Measurements from ENCODE around the gene SYT6.
"Not testable (repeated sequence)": the region's sequence is repeated elsewhere in the genome, so short reads cannot be mapped to it uniquely, and the experiment has no call there.

Gene SYT6

GRCh38 chr1:114090738-114091505 is 62.7 kb downstream of the SYT6 start:
- DNase-seq: no peak

DNA sequence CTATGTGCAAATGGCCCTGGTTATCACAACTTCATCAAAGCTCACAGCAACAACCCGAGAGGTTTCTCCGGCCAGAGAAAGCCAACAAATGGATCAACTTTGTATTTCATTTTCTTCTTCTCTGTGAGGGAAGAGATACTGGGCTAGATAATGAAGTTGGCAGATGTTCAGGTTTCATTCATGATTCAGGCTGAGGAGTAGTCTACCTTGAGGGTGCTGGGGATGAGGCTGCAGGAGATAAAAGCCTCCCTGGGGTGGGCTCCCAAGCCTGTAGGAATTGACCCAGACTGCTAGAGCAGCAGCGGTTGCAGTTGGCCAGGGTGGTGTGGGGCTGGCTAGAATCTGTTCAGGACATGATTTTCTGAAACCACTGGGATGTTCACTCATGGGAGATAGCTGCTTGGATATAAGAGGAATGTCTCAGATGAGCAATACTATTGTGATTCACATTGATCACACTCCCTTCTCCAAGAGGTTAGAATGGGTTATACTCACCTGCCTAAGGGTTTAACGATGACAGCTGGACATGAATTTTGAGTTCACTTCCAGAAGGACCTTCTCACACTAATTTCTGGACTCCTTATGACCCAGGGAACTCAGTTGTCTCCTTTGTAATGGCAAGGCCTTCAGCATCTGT is 64.0 kb downstream of the SYT6 start:
- DNase-seq: no peak

DNA sequence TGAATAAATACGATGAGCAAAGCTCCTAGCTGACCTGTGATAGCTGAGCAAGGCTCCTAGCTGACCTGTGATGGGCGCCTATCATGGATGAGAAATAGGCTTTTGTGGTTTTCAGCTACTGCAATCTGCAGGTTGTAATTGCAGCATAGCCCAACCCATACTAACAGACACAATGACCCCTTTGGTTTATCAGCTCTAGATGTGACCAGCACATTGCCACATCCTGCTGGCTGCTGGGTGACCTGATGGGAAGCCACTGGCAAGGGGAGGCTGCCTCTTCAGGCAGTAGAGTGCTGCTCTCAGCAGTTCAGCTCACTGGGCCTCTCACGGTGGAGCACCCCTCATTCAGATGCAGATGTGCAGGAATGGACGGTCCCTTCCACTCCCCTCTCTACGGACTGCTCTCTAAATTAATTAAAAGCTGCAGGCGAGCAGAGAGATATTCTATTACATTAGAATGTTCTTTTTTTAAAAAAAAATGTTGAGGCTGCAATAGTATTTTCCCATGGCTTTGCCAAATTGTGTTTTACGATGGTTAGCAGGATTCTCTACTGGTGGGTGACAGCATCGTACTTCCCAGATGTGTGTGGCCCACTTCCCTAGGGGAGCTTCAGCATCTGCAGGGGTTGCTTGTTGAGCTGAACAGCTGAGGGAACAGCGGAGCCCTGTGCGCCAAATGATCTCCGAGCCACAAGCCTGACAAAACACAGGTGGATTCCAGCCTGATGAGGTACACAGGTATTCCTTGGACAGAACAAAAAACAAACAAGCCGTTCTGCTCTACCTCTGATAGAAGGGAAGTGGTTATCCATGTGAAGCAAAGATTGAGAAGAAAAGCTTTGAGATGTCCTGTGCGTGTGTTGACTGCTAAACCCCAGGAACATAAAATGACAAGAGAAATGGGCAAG is 65.0 kb downstream of the SYT6 start:
- DNase-seq: no peak

GRCh38 chr1:114087495-114087894 is 66.2 kb downstream of the SYT6 start:
- no peak for DNase-seq

- DNase-seq: no peak
These were observed 66.9 kb downstream of the SYT6 start for GRCh38 chr1:114086601-114087368.

- no peak for DNase-seq
These were observed 70.6 kb downstream of the SYT6 start for GRCh38 chr1:114082867-114083585.

GRCh38 chr1:114082304-114082630 is 71.4 kb downstream of the SYT6 start:
- no peak for DNase-seq

DNA sequence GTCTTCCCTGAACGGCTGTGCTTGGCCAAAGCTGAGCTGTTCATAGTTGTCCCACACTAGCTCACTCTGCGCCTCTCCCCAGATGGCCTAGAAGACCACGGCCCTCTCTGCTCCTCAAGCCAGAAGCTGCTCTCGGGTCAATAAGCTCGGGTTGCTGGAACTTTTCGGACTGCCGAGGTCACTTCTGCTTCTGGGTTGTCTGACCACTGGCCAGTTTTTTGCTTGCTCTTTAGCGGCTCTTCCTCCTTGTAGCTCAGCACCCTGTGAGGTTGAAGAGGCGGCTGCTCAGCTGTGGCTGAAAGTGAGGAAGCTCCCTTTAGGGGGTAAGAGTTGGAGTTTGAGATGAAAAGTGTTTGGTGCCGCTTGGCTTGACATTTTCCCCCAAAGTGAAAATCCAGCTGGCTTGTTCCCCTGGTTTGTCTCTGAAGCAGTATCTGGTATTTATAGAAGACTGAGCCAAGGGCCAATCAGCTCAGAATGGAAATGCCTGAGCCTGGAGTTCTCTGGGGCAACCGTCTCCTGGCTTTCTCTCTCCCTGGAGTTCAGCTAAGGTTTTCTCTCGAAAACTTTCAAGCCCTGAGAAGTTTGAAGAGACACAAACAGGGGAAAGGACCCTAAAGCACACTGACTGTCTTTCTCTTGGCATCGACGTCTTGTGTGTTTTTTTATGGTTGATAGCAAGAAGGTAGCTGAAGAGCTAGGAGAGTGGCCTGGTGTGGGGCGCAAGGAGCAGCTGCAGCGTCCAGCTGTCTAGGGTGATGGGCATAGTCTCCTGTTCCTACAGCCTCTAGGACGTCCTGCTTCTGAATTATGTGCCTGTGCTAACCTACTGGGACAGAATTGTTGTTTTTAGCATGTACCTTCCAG is 72.0 kb downstream of the SYT6 start:
- no peak for DNase-seq

- DNase-seq: no peak
These were observed 72.9 kb downstream of the SYT6 start for GRCh38 chr1:114080511-114081436.

DNA sequence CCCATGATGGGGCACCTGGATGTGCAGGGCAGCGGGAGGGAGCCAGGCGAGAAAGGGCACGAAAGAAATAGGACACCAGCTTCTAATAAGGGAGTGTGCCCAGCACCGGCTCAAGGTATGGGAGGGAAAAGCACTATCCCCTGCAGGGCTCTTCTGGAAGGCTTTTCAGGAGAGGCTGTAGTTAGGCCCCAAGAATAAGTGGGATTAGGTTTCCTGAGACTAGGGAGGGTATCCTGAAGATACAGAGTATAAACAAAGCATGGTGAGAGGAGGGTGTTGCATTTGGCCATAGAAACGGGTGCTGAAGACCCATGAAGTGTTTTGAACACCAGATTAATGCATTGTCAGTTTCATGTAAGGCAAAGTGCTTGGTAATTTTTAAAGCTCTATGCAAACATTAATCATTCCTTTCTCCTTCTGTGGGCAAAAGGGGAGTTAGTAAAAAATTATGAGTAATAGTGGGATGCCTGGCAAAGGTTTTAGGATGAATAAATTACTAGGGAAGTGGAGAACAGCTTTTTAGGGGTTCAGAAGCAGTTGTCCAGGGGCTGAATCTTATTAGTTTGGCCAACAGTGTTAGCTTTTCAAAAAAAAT is 74.0 kb downstream of the SYT6 start:
- DNase-seq: no peak

GRCh38 chr1:114078116-114078515 is 75.6 kb downstream of the SYT6 start:
- DNase-seq: no peak

DNA sequence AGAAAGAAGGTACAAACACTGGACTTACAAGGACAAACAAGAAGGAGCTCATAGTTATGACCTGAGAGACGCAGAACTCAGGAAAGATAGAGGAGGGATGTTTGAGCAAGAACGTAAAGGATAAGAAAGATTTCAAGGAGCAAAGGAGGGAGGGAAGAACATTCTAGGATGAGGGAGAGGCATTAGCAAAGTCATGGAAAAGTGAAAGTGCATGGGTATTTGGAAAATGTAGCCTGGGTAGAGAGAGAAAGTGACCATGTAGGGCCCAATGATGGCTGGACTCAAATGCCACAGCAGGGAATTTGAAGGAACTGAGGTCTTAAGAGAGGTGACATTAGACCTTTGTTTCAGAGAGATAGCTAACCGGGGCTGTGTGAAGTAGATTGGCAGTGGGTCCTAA is 76.5 kb downstream of the SYT6 start:
- DNase-seq: no peak

GRCh38 chr1:114076308-114076707 is 77.4 kb downstream of the SYT6 start:
- no peak for DNase-seq

DNA sequence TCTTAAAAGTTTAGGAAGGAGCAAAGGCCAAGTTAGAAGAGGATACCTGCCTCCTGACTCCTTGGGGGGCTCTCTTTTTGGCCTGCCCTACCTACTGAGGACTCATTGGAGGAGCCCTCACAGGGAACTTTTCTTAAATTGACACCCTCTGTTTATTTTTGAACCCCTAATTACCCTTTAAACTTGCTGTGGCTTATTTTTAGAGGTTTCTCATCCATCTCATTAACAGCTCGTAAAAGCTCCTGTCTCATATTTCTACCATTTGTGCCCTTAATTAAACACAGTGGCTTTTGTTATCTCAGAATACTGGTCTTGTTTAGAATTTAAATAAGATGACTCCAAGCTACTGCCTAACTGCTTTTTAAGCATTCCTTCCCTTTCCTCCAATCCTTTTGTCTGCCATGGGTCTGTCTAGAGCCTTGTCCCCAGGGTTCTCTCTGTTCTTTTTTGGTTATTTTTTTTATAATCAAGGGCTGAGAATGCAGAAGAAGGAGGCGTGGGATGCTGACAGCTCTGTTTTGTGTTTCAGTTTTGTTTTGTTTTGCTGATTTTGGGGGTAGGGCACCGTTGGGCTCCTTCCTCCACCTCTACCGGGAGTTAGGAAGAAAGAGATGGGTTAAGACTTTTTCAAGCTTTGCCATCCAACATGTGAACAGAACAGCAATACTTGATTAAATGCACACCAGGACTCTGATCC is 78.0 kb downstream of the SYT6 start:
- DNase-seq: no peak

DNA sequence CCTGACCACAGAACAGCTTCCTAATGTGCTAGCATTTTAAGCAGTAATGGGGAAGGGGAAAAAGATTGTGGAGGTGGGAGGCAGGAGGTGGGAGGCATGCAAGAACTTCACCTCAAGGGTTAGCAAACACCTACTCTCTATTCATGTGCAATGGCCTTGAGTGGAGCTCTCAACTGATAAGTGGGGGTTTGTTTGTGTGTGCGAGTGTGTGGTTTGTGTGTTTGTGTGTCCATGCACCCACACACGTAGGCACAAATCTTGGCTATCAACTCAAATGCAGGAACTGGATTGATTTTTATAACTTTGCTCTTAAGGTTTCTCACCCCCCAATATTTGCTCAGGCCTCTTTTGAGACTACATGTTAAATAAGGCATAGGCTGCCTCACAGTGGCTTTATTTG is 78.6 kb downstream of the SYT6 start:
- no peak for DNase-seq

DNA sequence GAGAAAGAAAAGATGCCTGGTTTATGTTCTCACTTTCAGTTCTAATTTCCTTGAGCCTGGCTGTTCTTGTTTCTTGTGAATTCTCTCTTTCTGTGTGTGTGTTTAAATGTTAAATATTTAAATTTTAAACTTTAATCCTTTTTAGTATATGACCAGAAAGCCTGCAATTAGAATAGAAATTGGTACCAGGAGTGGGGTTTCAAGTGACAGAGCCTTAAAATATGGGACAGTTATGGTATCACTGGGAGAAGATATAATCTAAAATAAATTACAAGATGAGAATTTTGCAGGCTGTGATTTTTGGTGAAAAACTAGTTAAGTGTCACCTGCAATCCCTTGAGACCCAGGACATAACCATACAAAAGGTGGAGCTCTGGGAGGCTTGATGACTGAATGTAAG is 81.4 kb downstream of the SYT6 start:
- DNase-seq: no peak

DNA sequence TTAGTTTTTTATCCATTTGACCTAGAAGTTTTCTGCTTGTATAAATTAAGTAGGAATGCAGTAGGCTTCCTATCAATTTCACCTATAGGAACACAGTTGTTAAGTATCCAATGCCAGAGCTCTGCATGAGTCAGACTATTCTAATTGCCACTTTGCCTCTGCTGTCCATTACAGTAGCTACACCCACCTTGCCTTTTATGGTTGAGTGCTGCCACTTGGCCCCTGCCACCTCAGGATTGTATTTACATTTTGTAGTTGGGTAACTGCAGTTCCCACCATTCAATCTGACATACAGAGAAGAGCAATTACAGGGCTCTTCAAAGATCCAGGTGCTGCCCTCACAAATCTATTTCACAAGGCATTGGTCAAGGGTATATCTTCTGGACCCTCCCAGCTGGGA is 83.9 kb downstream of the SYT6 start:
- DNase-seq: not testable (repeated sequence)

DNA sequence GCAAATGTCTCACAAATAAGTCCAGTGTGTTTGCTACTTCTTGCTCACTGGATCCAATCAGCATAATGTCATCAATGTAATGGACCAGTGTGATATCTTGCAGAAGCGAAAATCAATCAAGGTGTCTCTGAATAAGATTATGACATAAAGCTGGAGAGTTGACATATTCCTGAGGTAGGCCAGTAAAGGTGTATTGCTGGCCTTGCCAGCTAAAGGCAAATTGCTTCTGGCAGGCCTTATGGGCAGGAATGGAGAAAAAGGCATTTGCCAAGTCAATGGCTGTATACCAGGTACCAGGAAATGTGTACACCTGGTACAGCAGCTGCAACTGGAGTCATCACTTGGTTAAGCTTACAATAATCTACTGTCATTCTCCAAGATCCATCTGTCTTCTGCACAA is 85.0 kb downstream of the SYT6 start:
- DNase-seq: not testable (repeated sequence)

DNA sequence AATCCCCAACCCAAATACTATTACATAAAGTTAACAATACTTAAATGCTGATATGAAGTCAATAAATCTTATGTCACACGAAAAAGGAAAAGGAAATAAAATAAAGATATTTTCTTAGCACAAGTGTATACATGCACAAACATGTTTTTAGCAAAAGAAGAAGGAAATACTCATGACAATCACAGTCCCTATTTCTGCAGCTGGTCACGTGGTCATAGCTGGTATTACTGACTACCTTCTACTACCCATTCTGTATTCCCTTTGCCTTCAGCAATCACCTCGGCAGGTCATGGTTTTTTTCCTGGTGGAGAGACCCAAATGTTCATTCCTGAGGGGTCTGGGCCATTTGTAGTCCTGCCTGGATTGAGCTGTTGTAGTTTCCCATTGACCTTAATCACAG is 88.0 kb downstream of the SYT6 start:
- not testable (repeated sequence) for DNase-seq
